ENCODE measurements around the gene MUC6. TPM values are rescaled to one million over a fixed set of nuclear protein-coding genes. Genes with fewer than 3 reads are reported as not detected.

Gene MUC6
- total RNA-seq, 1 donor from 2014 or later = not detected

- Mint-ChIP-seq H3K27ac (no peak overlapping the region), H3K36me3 (ENCODE audit: low read depth) (no peaks in the 10 kb centered on the region), H3K9me3 (peaks cover 5% of the 10 kb centered on the region), H3K4me3 (no peak overlapping the region), H3K4me1 (ENCODE audit: low read depth) (no peaks in the 10 kb centered on the region), H3K27me3 (ENCODE audit: insufficient read depth) (peaks cover 2% of the 10 kb centered on the region)
- intact Hi-C loops (cut with micrococcal nuclease) = no loop called here
- DNase-seq (ENCODE audit: low spot score) = no peak
Measured at GRCh38 chr11:1064167-1064566, 27.6 kb upstream of the MUC6 start.

DNA sequence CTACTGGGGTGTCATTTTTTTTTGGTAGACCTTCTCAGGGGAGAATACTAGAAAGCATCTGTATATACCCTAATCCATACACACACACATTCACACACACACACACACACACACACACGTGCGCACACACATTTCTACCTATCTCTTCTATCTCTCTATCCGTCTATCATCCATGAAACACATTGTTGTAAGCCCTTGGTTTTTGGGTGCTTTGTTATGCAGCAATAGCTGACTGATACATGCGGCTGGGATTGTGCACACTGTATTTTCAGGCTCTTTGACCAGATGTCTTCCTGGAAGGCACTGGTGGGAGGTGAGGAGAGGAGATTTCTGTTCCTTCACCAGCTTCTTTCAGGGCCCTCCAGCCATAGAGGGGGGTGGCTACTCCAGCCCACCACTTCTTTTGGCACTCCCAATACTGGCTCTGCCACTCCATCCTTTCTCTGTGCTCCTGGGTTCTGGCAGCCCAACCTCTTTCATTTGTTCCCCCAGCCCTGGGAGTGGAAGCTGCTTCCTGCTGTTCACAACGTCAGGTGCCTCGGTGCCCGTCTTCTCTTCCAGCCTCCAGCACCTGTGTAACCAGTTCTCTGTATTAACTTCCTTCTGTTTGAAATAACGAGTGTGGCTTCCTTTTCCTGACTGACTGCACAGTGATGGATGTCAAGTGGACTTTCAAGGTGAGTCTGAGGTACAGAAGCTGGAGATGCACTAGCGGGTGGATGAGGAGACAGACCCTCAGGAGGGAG is 25.7 kb upstream of the MUC6 start:
- Mint-ChIP-seq H3K9me3 (peaks cover 5% of the 10 kb centered on the region), H3K27me3 (ENCODE audit: insufficient read depth) (peaks cover 2% of the 10 kb centered on the region), H3K4me3 (no peak overlapping the region), H3K36me3 (ENCODE audit: low read depth) (no peaks in the 10 kb centered on the region), H3K4me1 (ENCODE audit: low read depth) (no peaks in the 10 kb centered on the region), H3K27ac (no peak overlapping the region)
- DNase-seq (ENCODE audit: low spot score) = no peak
- intact Hi-C loops (cut with micrococcal nuclease) = no loop called here

GRCh38 chr11:1060852-1061616 is 24.5 kb upstream of the MUC6 start:
- no peaks in the 10 kb centered on the region for H3K4me1 Mint-ChIP-seq (ENCODE audit: low read depth)
- H3K4me3 Mint-ChIP-seq = no peak overlapping the region
- DNase-seq (ENCODE audit: low spot score) = no peak
- H3K27ac Mint-ChIP-seq = no peak overlapping the region
- intact Hi-C loops (cut with micrococcal nuclease) = no loop called here
- H3K9me3 Mint-ChIP-seq = peaks cover 5% of the 10 kb centered on the region
- peaks cover 2% of the 10 kb centered on the region for H3K27me3 Mint-ChIP-seq (ENCODE audit: insufficient read depth)
- H3K36me3 Mint-ChIP-seq (ENCODE audit: low read depth) = no peaks in the 10 kb centered on the region

GRCh38 chr11:1060410-1060809 is 23.9 kb upstream of the MUC6 start:
- H3K36me3 Mint-ChIP-seq (ENCODE audit: low read depth) = no peaks in the 10 kb centered on the region

DNA sequence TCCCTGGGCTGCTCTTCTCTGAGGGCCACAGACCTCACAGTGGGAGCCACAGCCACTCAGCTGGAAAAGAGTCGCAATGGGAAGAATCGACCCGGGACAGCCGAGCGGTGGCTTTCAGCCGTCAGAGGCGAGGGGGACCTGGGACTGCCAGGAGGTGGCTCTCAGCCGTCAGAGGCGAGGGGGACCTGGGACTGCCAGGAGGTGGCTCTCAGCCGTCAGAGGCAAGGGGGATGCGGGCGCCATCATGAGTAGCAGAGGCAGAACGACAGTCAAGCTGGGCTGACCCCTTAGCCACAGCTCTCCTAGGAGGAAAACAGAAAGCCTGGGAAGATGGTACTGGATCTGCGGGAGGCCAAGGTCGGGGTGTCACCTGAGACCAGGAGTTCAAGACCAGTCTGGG is 23.2 kb upstream of the MUC6 start:
- Mint-ChIP-seq H3K27me3 (ENCODE audit: insufficient read depth) (peaks cover 2% of the 10 kb centered on the region), H3K9me3 (peaks cover 5% of the 10 kb centered on the region), H3K4me3 (no peak overlapping the region), H3K36me3 (ENCODE audit: low read depth) (no peaks in the 10 kb centered on the region), H3K4me1 (ENCODE audit: low read depth) (no peaks in the 10 kb centered on the region), H3K27ac (no peak overlapping the region)
- intact Hi-C loops (cut with micrococcal nuclease) = no loop called here
- no peak for DNase-seq (ENCODE audit: low spot score)

More at GRCh38 chr11:1060410-1060809, 23.9 kb upstream of the MUC6 start:
- no peak for DNase-seq (ENCODE audit: low spot score)
- Mint-ChIP-seq H3K4me3 (no peak overlapping the region), H3K27ac (no peak overlapping the region), H3K9me3 (peaks cover 5% of the 10 kb centered on the region), H3K27me3 (ENCODE audit: insufficient read depth) (peaks cover 2% of the 10 kb centered on the region), H3K4me1 (ENCODE audit: low read depth) (no peaks in the 10 kb centered on the region)
- intact Hi-C loops (cut with micrococcal nuclease) = no loop called here

DNA sequence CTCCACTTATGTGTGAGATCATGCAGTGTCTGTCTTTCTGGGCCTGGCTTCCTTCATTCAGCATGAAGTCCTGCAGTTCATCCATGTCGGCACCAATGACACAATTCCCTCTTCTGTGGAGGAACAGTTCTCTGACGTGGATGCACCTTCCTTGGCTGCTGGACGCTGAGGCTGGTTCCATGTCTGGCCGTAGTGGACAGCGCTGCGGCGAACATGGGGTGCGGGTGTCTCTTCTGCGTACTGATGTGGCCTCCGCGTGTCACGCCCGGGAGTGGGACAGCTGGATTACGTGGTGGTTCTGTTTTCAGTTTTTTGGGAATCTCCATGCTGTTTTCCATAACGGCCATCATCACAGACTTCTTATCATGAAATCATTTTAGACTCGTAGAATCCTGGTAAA is 21.3 kb upstream of the MUC6 start:
- no peak for DNase-seq (ENCODE audit: low spot score)

GRCh38 chr11:1055990-1056771 is 19.7 kb upstream of the MUC6 start:
- no peak overlapping the region for H3K4me3 Mint-ChIP-seq
- no peaks in the 10 kb centered on the region for H3K27me3 Mint-ChIP-seq (ENCODE audit: insufficient read depth)
- H3K36me3 Mint-ChIP-seq (ENCODE audit: low read depth) = no peaks in the 10 kb centered on the region
- H3K4me1 Mint-ChIP-seq (ENCODE audit: low read depth) = no peaks in the 10 kb centered on the region
- intact Hi-C loops (cut with micrococcal nuclease) = no loop called here
- H3K27ac Mint-ChIP-seq = no peak overlapping the region
- H3K9me3 Mint-ChIP-seq = no peaks in the 10 kb centered on the region
- DNase-seq (ENCODE audit: low spot score) = no peak

More for the DNA sequence above, 21.3 kb upstream of the MUC6 start:
- Mint-ChIP-seq H3K4me3 (no peak overlapping the region), H3K9me3 (peaks cover 5% of the 10 kb centered on the region), H3K27ac (no peak overlapping the region), H3K27me3 (ENCODE audit: insufficient read depth) (peaks cover 2% of the 10 kb centered on the region), H3K36me3 (ENCODE audit: low read depth) (no peaks in the 10 kb centered on the region), H3K4me1 (ENCODE audit: low read depth) (no peaks in the 10 kb centered on the region)
- intact Hi-C loops (cut with micrococcal nuclease) = no loop called here

DNA sequence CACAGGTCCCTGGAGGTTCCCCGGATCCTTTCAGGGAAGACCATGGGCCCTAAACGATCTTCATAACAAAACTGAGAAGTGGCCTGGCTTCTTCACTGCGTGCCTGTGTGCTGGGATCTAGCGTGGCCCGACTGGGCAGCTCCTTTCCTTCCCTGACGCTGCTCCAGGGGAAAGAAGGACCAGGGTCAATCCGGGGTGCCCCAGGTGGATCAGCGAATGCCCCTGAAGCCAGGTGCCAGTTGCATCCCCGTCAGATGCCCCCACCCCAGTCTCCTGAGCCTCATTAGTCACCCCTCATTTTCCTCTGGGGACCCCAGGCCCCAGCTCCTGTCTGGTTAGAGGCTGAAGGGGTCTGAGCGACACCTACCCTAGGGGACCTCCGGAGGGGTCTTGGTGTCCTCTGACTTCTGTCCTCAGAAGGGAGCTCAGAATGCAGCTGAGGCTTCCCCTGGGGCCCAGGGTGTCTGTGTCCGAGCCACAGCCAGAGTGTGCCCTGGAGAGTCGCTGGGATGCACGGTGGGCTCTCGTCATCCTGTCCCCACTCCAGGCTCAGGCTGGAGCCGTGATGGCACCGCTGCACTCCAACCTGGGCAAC is 18.7 kb upstream of the MUC6 start:
- no peaks in the 10 kb centered on the region for H3K9me3 Mint-ChIP-seq
- no peaks in the 10 kb centered on the region for H3K4me1 Mint-ChIP-seq (ENCODE audit: low read depth)
- no peak overlapping the region for H3K27ac Mint-ChIP-seq

GRCh38 chr11:1054143-1055108 is 17.9 kb upstream of the MUC6 start:
- H3K4me3 Mint-ChIP-seq = no peak overlapping the region
- intact Hi-C loops (cut with micrococcal nuclease) = no loop called here
- no peaks in the 10 kb centered on the region for H3K27me3 Mint-ChIP-seq (ENCODE audit: insufficient read depth)
- no peaks in the 10 kb centered on the region for H3K36me3 Mint-ChIP-seq (ENCODE audit: low read depth)
- no peaks in the 10 kb centered on the region for H3K9me3 Mint-ChIP-seq
- DNase-seq (ENCODE audit: low spot score) = no peak
- no peak overlapping the region for H3K27ac Mint-ChIP-seq
- no peaks in the 10 kb centered on the region for H3K4me1 Mint-ChIP-seq (ENCODE audit: low read depth)

More for the DNA sequence above, 18.7 kb upstream of the MUC6 start:
- intact Hi-C loops (cut with micrococcal nuclease) = no loop called here
- H3K36me3 Mint-ChIP-seq (ENCODE audit: low read depth) = no peaks in the 10 kb centered on the region
- H3K27me3 Mint-ChIP-seq (ENCODE audit: insufficient read depth) = no peaks in the 10 kb centered on the region
- DNase-seq (ENCODE audit: low spot score) = no peak
- no peak overlapping the region for H3K4me3 Mint-ChIP-seq

GRCh38 chr11:1053121-1053901 is 16.8 kb upstream of the MUC6 start:
- intact Hi-C loops (cut with micrococcal nuclease) = no loop called here
- H3K27ac Mint-ChIP-seq = no peak overlapping the region

GRCh38 chr11:1052133-1053011 is 15.9 kb upstream of the MUC6 start:
- H3K4me1 Mint-ChIP-seq (ENCODE audit: low read depth) = no peaks in the 10 kb centered on the region
- H3K4me3 Mint-ChIP-seq = no peak overlapping the region
- intact Hi-C loops (cut with micrococcal nuclease) = no loop called here
- H3K27ac Mint-ChIP-seq = no peak overlapping the region
- H3K9me3 Mint-ChIP-seq = no peaks in the 10 kb centered on the region
- no peak for DNase-seq (ENCODE audit: low spot score)
- no peaks in the 10 kb centered on the region for H3K36me3 Mint-ChIP-seq (ENCODE audit: low read depth)
- peaks cover 3% of the 10 kb centered on the region for H3K27me3 Mint-ChIP-seq (ENCODE audit: insufficient read depth)

More at GRCh38 chr11:1053121-1053901, 16.8 kb upstream of the MUC6 start:
- Mint-ChIP-seq H3K36me3 (ENCODE audit: low read depth) (no peaks in the 10 kb centered on the region), H3K9me3 (no peaks in the 10 kb centered on the region), H3K27me3 (ENCODE audit: insufficient read depth) (peaks cover 3% of the 10 kb centered on the region), H3K4me3 (no peak overlapping the region), H3K4me1 (ENCODE audit: low read depth) (no peaks in the 10 kb centered on the region)
- no peak for DNase-seq (ENCODE audit: low spot score)
